Astrocyte (in vitro differentiated cells and primary cell): ENCODE results near the gene SLC43A1.

Experiments
- CTCF ChIP-seq: IDR thresholded peaks from 2 replicates; pipeline ENCODE4 v1.5.1; 2011; ENCODE audit warnings: low read depth, mild to moderate bottlenecking, inconsistent platforms, low read length, moderate library complexity; ENCODE audit not compliant: insufficient read depth
- EZH2 ChIP-seq: IDR thresholded peaks from 2 replicates; pipeline ENCODE4 v1.6.1; 2012; ENCODE audit warnings: mild to moderate bottlenecking, low read length, inconsistent platforms; ENCODE audit not compliant: insufficient read depth

- no peak for TF ChIP-seq CTCF
- TF ChIP-seq EZH2: no peak
Measured at GRCh38 chr11:57496109-57496820, 19.2 kb downstream of the SLC43A1 start.
